GM23338 (cell line): ENCODE measurements around the gene ZNF445. TPM values are rescaled to one million over a fixed set of nuclear protein-coding genes. Genes with fewer than 3 reads are reported as not detected.

Experiments
- ATAC-seq: fragments of 200-7000 bp; cut with Tn5 transposase; 3 replicates; pipeline ENCODE4 v1.9.1; 2020
- DNase-seq: peaks from one replicate; pipeline ENCODE4 v3.0.0-alpha.2; 2015; ENCODE audit warnings: low spot score
- H2AFZ ChIP-seq: fragments of 200-600 bp; sonication (generic); 2 replicates; pipeline ENCODE4 v1.8.0; 2016; ENCODE audit warnings: antibody characterized with exemption, mild to moderate bottlenecking, moderate library complexity
- H3F3A ChIP-seq: fragments of 200-600 bp; sonication (generic); replicated peaks from 2 replicates; pipeline ENCODE4 v1.8.0; 2017; ENCODE audit warnings: antibody characterized with exemption, mixed run types, low read depth
- H3K27ac ChIP-seq: fragments of 200-600 bp; sonication (generic); 2 replicates; pipeline ENCODE4 v1.6.1; 2016; ENCODE audit warnings: low read depth
- H3K27me3 ChIP-seq: fragments of 200-600 bp; sonication (generic); 2 replicates; pipeline ENCODE4 v1.8.0; 2016; ENCODE audit warnings: mild to moderate bottlenecking, mixed run types, moderate library complexity; ENCODE audit not compliant: insufficient read depth
- H3K36me3 ChIP-seq: fragments of 200-600 bp; sonication (generic); 2 replicates; pipeline ENCODE4 v1.8.0; 2016; ENCODE audit warnings: mild to moderate bottlenecking; ENCODE audit not compliant: insufficient read depth
- H3K4me1 ChIP-seq: fragments of 200-600 bp; sonication (generic); 2 replicates; pipeline ENCODE4 v1.8.0; 2016; ENCODE audit warnings: mild to moderate bottlenecking, moderate library complexity; ENCODE audit not compliant: insufficient read depth
- H3K4me2 ChIP-seq: fragments of 200-600 bp; sonication (generic); 2 replicates; pipeline ENCODE4 v1.7.1; 2017; ENCODE audit warnings: mixed run types
- H3K4me3 ChIP-seq: fragments of 200-600 bp; sonication (generic); 2 replicates; pipeline ENCODE4 v1.6.1; 2016; ENCODE audit warnings: mixed run types
- H3K79me2 ChIP-seq: fragments of 200-600 bp; sonication (generic); replicated peaks from 2 replicates; pipeline ENCODE4 v1.8.0; 2017; ENCODE audit warnings: mild to moderate bottlenecking; ENCODE audit not compliant: insufficient read depth
- H3K9me2 ChIP-seq: fragments of 200-600 bp; sonication (generic); 2 replicates; pipeline ENCODE4 v1.8.0; 2017; ENCODE audit not compliant: insufficient read depth
- H4K20me1 ChIP-seq: fragments of 200-600 bp; sonication (generic); replicated peaks from 2 replicates; pipeline ENCODE4 v1.8.0; 2017; ENCODE audit warnings: mild to moderate bottlenecking; ENCODE audit not compliant: insufficient read depth
- H3K27ac Mint-ChIP-seq: 2 replicates; pipeline ENCODE4 v1.8.0; 2020; ENCODE audit warnings: inconsistent platforms, mild to moderate bottlenecking, moderate library complexity, mixed read lengths
- H3K27me3 Mint-ChIP-seq: 3 replicates; pipeline ENCODE4 v1.8.0; 2022; ENCODE audit warnings: low read depth, mild to moderate bottlenecking, moderate library complexity, mixed read lengths, inconsistent platforms; ENCODE audit not compliant: insufficient read depth, poor library complexity
- H3K36me3 Mint-ChIP-seq: 3 replicates; pipeline ENCODE4 v1.8.0; 2021; ENCODE audit warnings: low read depth, mild to moderate bottlenecking, inconsistent platforms, moderate library complexity, mixed read lengths
- H3K4me1 Mint-ChIP-seq: 3 replicates; pipeline ENCODE4 v1.8.0; 2020; ENCODE audit warnings: mild to moderate bottlenecking, inconsistent platforms, mixed read lengths
- H3K4me3 Mint-ChIP-seq: 3 replicates; pipeline ENCODE4 v1.8.0; 2021; ENCODE audit warnings: moderate library complexity, mild to moderate bottlenecking, inconsistent platforms, mixed read lengths
- H3K9me3 Mint-ChIP-seq: 3 replicates; pipeline ENCODE4 v1.8.0; 2020; ENCODE audit warnings: moderate library complexity, mild to moderate bottlenecking, inconsistent platforms, mixed read lengths
- EZH2phosphoT487 ChIP-seq: fragments of 200-600 bp; sonication (generic); IDR thresholded peaks from one replicate; pipeline ENCODE4 v1.8.1; 2018; ENCODE audit warnings: antibody characterized with exemption; ENCODE audit not compliant: unreplicated experiment
- JUNB ChIP-seq: IDR thresholded peaks from one replicate; pipeline ENCODE4 v1.6.1; 2016; ENCODE audit warnings: antibody characterized with exemption; ENCODE audit not compliant: unreplicated experiment
- NANOG ChIP-seq: IDR thresholded peaks from 2 replicates; pipeline ENCODE4 v1.6.1; 2016; ENCODE audit warnings: antibody characterized with exemption, borderline replicate concordance
- POLR2AphosphoS5 ChIP-seq: IDR thresholded peaks from 2 replicates; pipeline ENCODE4 v1.6.1; 2016; ENCODE audit warnings: antibody characterized with exemption, low read depth
- STAT1 ChIP-seq: IDR thresholded peaks from one replicate; pipeline ENCODE4 v1.6.1; 2016; ENCODE audit warnings: antibody characterized with exemption; ENCODE audit not compliant: unreplicated experiment
- ZNF114 ChIP-seq: fragments of 250-450 bp; sonication (Bioruptor Pico); IDR thresholded peaks from 2 replicates; pipeline ENCODE4 v1.5.0; 2020; ENCODE audit warnings: mild to moderate bottlenecking, moderate library complexity
- ZNF331 ChIP-seq: fragments of 250-450 bp; sonication (Bioruptor Pico); IDR thresholded peaks from 2 replicates; pipeline ENCODE4 v1.5.0; 2020; ENCODE audit warnings: low read depth, mild to moderate bottlenecking, moderate library complexity
- polyA plus RNA-seq: library from polyadenylated mRNA; unstranded; fragments of >200 nt; fragmentation: Nextera tagmentation; extraction: Ambion mirVana; gene quantifications from 2 replicates; pipeline ENCODE4 v1.2.1, GENCODE V29; 2016
- total RNA-seq: library from RNA; depleted of rRNA; stranded (reverse); fragments of >200 nt; shearing (Covaris generic); gene quantifications from 2 replicates; pipeline ENCODE4 v1.2.3, GENCODE V29; 2014
- TF ChIP-seq, protein P1 (sequence below): fragments of 250-450 bp; sonication (Bioruptor Pico); IDR thresholded peaks from 2 replicates; pipeline ENCODE4 v1.5.0; 2020; ENCODE audit warnings: mild to moderate bottlenecking, moderate library complexity
- TF ChIP-seq, protein P2 (sequence below): IDR thresholded peaks from 2 replicates; pipeline ENCODE4 v1.6.1; 2016; ENCODE audit warnings: antibody characterized with exemption

The ZNF445 gene
- total and polyA plus RNA-seq, 2 experiments from 2014 or later, result 2.7 to 16.6 TPM

GRCh38 chr3:44454258-44454657 is 23.2 kb downstream of the ZNF445 start:
- Histone ChIP-seq H3K4me2 (no peak overlapping the region), H3K4me1 (no peaks in the 10 kb centered on the region), H3K27me3 (no peaks in the 10 kb centered on the region), H3K27ac (no peak overlapping the region), H3K9me2 (no peaks in the 10 kb centered on the region), H3K36me3 (peaks cover 10% of the 10 kb centered on the region), H3F3A (no peaks in the 10 kb centered on the region), H2AFZ (no peak overlapping the region), H3K79me2 (no peaks in the 10 kb centered on the region; the same call in 1 of the 2 replicates), H3K4me3 (no peak overlapping the region), H4K20me1 (peaks cover 6% of the 10 kb centered on the region; the same call in 1 of the 2 replicates)
- H3K4me3 Mint-ChIP-seq, result no peak overlapping the region
- DNase-seq, result no peak
- H3K27ac Mint-ChIP-seq, result no peak overlapping the region
- no peaks in the 10 kb centered on the region for H3K9me3 Mint-ChIP-seq
- no peak for ATAC-seq
- no peaks in the 10 kb centered on the region for H3K4me1 Mint-ChIP-seq
- no peak for TF ChIP-seq EZH2phosphoT487
- TF ChIP-seq NANOG, result no peak
- TF ChIP-seq ZNF114 (CRISPR knock-in tag), result no peak
- TF ChIP-seq STAT1, result no peak
- TF ChIP-seq, protein P1, sequence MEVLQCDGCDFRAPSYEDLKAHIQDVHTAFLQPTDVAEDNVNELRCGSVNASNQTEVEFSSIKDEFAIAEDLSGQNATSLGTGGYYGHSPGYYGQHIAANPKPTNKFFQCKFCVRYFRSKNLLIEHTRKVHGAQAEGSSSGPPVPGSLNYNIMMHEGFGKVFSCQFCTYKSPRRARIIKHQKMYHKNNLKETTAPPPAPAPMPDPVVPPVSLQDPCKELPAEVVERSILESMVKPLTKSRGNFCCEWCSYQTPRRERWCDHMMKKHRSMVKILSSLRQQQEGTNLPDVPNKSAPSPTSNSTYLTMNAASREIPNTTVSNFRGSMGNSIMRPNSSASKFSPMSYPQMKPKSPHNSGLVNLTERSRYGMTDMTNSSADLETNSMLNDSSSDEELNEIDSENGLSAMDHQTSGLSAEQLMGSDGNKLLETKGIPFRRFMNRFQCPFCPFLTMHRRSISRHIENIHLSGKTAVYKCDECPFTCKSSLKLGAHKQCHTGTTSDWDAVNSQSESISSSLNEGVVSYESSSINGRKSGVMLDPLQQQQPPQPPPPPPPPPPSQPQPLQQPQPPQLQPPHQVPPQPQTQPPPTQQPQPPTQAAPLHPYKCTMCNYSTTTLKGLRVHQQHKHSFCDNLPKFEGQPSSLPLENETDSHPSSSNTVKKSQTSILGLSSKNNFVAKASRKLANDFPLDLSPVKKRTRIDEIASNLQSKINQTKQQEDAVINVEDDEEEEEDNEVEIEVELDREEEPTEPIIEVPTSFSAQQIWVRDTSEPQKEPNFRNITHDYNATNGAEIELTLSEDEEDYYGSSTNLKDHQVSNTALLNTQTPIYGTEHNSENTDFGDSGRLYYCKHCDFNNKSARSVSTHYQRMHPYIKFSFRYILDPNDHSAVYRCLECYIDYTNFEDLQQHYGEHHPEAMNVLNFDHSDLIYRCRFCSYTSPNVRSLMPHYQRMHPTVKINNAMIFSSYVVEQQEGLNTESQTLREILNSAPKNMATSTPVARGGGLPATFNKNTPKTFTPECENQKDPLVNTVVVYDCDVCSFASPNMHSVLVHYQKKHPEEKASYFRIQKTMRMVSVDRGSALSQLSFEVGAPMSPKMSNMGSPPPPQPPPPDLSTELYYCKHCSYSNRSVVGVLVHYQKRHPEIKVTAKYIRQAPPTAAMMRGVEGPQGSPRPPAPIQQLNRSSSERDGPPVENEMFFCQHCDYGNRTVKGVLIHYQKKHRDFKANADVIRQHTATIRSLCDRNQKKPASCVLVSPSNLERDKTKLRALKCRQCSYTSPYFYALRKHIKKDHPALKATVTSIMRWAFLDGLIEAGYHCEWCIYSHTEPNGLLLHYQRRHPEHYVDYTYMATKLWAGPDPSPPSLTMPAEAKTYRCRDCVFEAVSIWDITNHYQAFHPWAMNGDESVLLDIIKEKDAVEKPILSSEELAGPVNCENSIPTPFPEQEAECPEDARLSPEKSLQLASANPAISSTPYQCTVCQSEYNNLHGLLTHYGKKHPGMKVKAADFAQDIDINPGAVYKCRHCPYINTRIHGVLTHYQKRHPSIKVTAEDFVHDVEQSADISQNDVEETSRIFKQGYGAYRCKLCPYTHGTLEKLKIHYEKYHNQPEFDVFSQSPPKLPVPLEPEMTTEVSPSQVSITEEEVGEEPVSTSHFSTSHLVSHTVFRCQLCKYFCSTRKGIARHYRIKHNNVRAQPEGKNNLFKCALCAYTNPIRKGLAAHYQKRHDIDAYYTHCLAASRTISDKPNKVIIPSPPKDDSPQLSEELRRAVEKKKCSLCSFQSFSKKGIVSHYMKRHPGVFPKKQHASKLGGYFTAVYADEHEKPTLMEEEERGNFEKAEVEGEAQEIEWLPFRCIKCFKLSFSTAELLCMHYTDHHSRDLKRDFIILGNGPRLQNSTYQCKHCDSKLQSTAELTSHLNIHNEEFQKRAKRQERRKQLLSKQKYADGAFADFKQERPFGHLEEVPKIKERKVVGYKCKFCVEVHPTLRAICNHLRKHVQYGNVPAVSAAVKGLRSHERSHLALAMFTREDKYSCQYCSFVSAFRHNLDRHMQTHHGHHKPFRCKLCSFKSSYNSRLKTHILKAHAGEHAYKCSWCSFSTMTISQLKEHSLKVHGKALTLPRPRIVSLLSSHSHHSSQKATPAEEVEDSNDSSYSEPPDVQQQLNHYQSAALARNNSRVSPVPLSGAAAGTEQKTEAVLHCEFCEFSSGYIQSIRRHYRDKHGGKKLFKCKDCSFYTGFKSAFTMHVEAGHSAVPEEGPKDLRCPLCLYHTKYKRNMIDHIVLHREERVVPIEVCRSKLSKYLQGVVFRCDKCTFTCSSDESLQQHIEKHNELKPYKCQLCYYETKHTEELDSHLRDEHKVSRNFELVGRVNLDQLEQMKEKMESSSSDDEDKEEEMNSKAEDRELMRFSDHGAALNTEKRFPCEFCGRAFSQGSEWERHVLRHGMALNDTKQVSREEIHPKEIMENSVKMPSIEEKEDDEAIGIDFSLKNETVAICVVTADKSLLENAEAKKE, result no peak
- TF ChIP-seq POLR2AphosphoS5, result no peak
- TF ChIP-seq, protein P2, sequence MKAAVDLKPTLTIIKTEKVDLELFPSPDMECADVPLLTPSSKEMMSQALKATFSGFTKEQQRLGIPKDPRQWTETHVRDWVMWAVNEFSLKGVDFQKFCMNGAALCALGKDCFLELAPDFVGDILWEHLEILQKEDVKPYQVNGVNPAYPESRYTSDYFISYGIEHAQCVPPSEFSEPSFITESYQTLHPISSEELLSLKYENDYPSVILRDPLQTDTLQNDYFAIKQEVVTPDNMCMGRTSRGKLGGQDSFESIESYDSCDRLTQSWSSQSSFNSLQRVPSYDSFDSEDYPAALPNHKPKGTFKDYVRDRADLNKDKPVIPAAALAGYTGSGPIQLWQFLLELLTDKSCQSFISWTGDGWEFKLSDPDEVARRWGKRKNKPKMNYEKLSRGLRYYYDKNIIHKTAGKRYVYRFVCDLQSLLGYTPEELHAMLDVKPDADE, result no peak
- TF ChIP-seq ZNF331 (CRISPR knock-in tag), result no peak
- TF ChIP-seq JUNB, result no peak
- H3K27me3 Mint-ChIP-seq, result peaks cover 5% of the 10 kb centered on the region
- peaks cover 66% of the 10 kb centered on the region for H3K36me3 Mint-ChIP-seq
